Lung (tissue), 12 donors: ENCODE measurements around the gene PRDM15. TPM values are rescaled to one million over a fixed set of nuclear protein-coding genes. Genes with fewer than 3 reads are reported as not detected.

Source experiments
- ATAC-seq: fragments of 200-7000 bp; cut with Tn5 transposase; one replicate; pipeline ENCODE4 v1.9.1; 2020; ENCODE audit warnings: moderate number of reproducible peaks; ENCODE audit not compliant: insufficient read depth, low FRiP score
- DNase-seq, 3 donors: peaks; one replicate each; pipeline ENCODE4 v3.0.0-alpha.2; 2013 to 2017
- H3K27ac ChIP-seq, 2 donors: one replicate each; pipeline ENCODE4 v1.5.1; 2013; ENCODE audit warnings: mild to moderate bottlenecking in 2 of 2, moderate library complexity in 2 of 2, control low read depth in 1 of 2, inconsistent platforms in 1 of 2, low read depth in 1 of 2, low read length in 1 of 2
- H3K27me3 ChIP-seq, 3 donors: one replicate each; pipeline ENCODE4 v1.5.1; 2013; ENCODE audit warnings: low read length in 2 of 3; ENCODE audit not compliant: control insufficient read depth in 3 of 3, insufficient read depth in 3 of 3
- H3K36me3 ChIP-seq, 4 donors: one replicate each; pipeline ENCODE4 v1.5.1; 2013; ENCODE audit warnings: low read length in 4 of 4, mild to moderate bottlenecking in 1 of 4, moderate library complexity in 1 of 4; ENCODE audit not compliant: control insufficient read depth in 4 of 4, insufficient read depth in 4 of 4
- H3K4me1 ChIP-seq, 5 donors: one replicate each; pipeline ENCODE4 v1.5.1; 2013; ENCODE audit warnings: low read length in 5 of 5, mild to moderate bottlenecking in 2 of 5, moderate library complexity in 1 of 5; ENCODE audit not compliant: control insufficient read depth in 5 of 5, insufficient read depth in 5 of 5
- H3K4me3 ChIP-seq: one replicate; pipeline ENCODE4 v1.5.1; 2013; ENCODE audit warnings: mild to moderate bottlenecking, control low read depth, moderate library complexity
- H3K9ac ChIP-seq, 2 donors: one replicate each; pipeline ENCODE4 v1.5.1; 2013; ENCODE audit warnings: low read length in 2 of 2, control low read depth in 1 of 2; ENCODE audit not compliant: insufficient read depth in 1 of 2
- H3K9me3 ChIP-seq, 4 donors: one replicate each; pipeline ENCODE4 v1.5.1; 2013; ENCODE audit warnings: low read length in 3 of 4, mild to moderate bottlenecking in 1 of 4, moderate library complexity in 1 of 4; ENCODE audit not compliant: control insufficient read depth in 4 of 4, insufficient read depth in 3 of 4
- WGBS, 2 donors: extraction: QIAGEN DNeasy Blood & Tissue Kit; methylation state at CpG; one replicate each; pipeline ENCODE4 v1.1.7; 2013; 5-methylcytosine and 5-hydroxymethylcytosine counted together
- polyA plus RNA-seq, 2 donors: library from polyadenylated mRNA; stranded (reverse); fragments of 200-250 nt; gene quantifications; one replicate each; pipeline ENCODE4 v1.2.1, GENCODE V29; 2013
- total RNA-seq, 2 donors: library from RNA; depleted of rRNA in 1 of 2; stranded (reverse); fragments of >200 nt in 1 of 2; gene quantifications; one replicate each; pipeline ENCODE4 v1.2.1, GENCODE V29; 2014 to 2021
- TF ChIP-seq, protein P1 (sequence below): IDR thresholded peaks from 2 replicates; pipeline ENCODE4 v1.5.1; 2012; ENCODE audit warnings: mild to moderate bottlenecking; ENCODE audit errors: control extremely low read depth, extremely low read depth
- donor health status: control.
- donor health status: control.
- donor health status: Bipolar disorder and iron deficiency.
- donor health status: healthy.
- donor health status: DM: yes; HTN: yes; CAD: no.

PRDM15 gene
- total and polyA plus RNA-seq, 4 donors = 2.4 to 7.2 (median 4.1) TPM

GRCh38 chr21:41917531-41917930, 38.4 kb upstream of the PRDM15 start:
- DNase-seq = no peak
- Histone ChIP-seq H3K4me1 (peaks cover 0 to 4% (median 0%) of the 10 kb centered on the region in 5 donors), H3K4me3 (no peak overlapping the region), H3K9me3 (no peaks in the 10 kb centered on the region), H3K36me3 (peaks cover 0 to 36% (median 23%) of the 10 kb centered on the region in 4 donors), H3K9ac (no peak overlapping the region), H3K27me3 (no peaks in the 10 kb centered on the region), H3K27ac (no peak overlapping the region)
- WGBS, 2 donors = 97 to 98% methylated on average over 4 of the region's 4 CpGs
- TF ChIP-seq, protein P1, sequence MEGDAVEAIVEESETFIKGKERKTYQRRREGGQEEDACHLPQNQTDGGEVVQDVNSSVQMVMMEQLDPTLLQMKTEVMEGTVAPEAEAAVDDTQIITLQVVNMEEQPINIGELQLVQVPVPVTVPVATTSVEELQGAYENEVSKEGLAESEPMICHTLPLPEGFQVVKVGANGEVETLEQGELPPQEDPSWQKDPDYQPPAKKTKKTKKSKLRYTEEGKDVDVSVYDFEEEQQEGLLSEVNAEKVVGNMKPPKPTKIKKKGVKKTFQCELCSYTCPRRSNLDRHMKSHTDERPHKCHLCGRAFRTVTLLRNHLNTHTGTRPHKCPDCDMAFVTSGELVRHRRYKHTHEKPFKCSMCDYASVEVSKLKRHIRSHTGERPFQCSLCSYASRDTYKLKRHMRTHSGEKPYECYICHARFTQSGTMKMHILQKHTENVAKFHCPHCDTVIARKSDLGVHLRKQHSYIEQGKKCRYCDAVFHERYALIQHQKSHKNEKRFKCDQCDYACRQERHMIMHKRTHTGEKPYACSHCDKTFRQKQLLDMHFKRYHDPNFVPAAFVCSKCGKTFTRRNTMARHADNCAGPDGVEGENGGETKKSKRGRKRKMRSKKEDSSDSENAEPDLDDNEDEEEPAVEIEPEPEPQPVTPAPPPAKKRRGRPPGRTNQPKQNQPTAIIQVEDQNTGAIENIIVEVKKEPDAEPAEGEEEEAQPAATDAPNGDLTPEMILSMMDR = no peak
- no peak for ATAC-seq

DNA sequence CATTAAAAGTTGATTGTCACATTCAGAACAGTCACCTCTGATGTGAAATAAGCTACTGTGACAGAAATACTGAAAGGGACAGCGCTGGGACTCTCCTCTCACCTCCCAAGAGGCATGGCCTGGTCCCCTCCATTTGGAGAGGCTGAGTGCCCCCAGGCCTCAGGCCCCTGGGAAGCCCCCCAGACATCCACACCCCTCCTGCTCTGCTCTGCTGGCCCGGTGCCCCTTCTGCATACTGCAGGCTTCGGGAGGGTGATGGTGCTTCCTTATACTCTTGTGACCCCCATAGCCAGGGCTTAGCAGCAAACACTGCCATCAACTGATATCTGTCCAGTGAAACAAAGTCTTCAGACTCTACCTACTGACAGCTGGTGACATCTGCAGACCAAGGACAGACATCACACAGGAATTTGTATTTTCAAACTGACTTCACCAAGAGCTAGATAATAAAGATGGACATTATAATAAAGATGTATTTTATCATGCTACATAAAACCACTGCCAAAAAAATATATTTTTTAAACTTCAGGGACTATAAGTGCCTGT, 37.8 kb upstream of the PRDM15 start:
- 85 to 92% methylated on average over 3 of the region's 3 CpGs for WGBS, 2 donors
- Histone ChIP-seq H3K27ac (no peak overlapping the region), H3K9ac (no peak overlapping the region), H3K9me3 (no peaks in the 10 kb centered on the region), H3K4me3 (no peak overlapping the region), H3K36me3 (peaks cover 0 to 38% (median 25%) of the 10 kb centered on the region in 4 donors), H3K4me1 (peaks cover 0 to 4% (median 0%) of the 10 kb centered on the region in 5 donors), H3K27me3 (no peaks in the 10 kb centered on the region)
- DNase-seq (no peak), ATAC-seq (no peak)
- TF ChIP-seq, protein P1 = no peak

DNA sequence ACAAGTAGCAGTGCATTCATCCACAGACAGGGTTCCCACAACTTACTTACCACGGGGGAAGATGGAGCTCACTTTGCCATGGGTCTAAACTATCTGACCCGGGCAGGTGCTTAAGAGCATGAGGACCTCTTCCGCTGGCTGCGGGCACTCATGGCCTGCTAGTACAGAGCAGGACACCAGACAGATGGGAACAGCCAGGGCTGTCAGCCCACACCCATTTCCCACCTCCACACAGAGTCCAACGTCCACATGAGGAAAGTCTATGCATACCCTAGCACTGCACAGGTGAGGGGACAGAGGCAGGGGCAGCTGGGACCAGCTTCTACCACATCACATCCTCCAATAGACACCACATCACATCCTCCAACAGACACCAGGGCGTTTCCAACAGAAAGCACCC, 35.8 kb upstream of the PRDM15 start:
- ATAC-seq (no peak), DNase-seq (no peak)
- no peaks in the 10 kb centered on the region for H3K9me3 ChIP-seq
- H3K36me3 ChIP-seq = peaks cover 3 to 38% (median 29%) of the 10 kb centered on the region in 4 donors
- TF ChIP-seq, protein P1 = no peak
- no peak overlapping the region for H3K27ac ChIP-seq
- H3K4me1 ChIP-seq = no peaks in the 10 kb centered on the region
- H3K9ac ChIP-seq = no peak overlapping the region
- H3K4me3 ChIP-seq = no peak overlapping the region
- 92 to 96% methylated on average over 6 of the region's 6 CpGs for WGBS, 2 donors
- H3K27me3 ChIP-seq = no peaks in the 10 kb centered on the region

DNA sequence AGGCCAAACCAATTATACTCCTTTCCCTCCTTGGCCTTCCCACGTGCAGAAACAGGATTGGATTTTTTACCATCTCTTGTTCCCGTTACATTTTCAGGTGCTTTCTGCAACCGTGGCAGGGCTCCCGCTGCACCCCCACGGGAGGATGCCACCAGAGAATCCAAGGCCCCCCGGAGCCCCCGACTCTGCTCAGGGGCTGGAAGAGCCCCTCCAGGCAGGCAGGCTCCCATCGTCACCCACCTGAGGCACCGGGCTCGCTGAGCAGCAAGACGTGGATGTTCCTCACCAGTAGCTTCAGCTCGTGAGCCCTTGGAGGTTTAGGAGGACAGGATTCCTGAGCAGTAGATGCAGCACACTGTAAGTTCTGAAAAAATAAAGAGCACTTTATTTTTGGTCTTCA, 35.2 kb upstream of the PRDM15 start:
- no peaks in the 10 kb centered on the region for H3K27me3 ChIP-seq
- H3K9ac ChIP-seq = no peak overlapping the region
- no peak for ATAC-seq
- no peak for DNase-seq
- no peak overlapping the region for H3K27ac ChIP-seq
- WGBS, 2 donors = 95 to 98% methylated on average over 12 of the region's 12 CpGs
- no peak overlapping the region for H3K4me3 ChIP-seq
- no peaks in the 10 kb centered on the region for H3K4me1 ChIP-seq
- H3K9me3 ChIP-seq = no peaks in the 10 kb centered on the region
- TF ChIP-seq, protein P1 = no peak
- peaks cover 3 to 38% (median 29%) of the 10 kb centered on the region in 4 donors for H3K36me3 ChIP-seq
